HG02885 (cell line): ENCODE data around the gene ILDR1.

ENCODE experiments used
- ATAC-seq: cut with Tn5 transposase; IDR thresholded peaks from one replicate; pipeline ENCODE4 v1.9.1; 2021; ENCODE audit warnings: mild to moderate bottlenecking; ENCODE audit not compliant: unreplicated experiment, poor library complexity

ILDR1 gene

DNA sequence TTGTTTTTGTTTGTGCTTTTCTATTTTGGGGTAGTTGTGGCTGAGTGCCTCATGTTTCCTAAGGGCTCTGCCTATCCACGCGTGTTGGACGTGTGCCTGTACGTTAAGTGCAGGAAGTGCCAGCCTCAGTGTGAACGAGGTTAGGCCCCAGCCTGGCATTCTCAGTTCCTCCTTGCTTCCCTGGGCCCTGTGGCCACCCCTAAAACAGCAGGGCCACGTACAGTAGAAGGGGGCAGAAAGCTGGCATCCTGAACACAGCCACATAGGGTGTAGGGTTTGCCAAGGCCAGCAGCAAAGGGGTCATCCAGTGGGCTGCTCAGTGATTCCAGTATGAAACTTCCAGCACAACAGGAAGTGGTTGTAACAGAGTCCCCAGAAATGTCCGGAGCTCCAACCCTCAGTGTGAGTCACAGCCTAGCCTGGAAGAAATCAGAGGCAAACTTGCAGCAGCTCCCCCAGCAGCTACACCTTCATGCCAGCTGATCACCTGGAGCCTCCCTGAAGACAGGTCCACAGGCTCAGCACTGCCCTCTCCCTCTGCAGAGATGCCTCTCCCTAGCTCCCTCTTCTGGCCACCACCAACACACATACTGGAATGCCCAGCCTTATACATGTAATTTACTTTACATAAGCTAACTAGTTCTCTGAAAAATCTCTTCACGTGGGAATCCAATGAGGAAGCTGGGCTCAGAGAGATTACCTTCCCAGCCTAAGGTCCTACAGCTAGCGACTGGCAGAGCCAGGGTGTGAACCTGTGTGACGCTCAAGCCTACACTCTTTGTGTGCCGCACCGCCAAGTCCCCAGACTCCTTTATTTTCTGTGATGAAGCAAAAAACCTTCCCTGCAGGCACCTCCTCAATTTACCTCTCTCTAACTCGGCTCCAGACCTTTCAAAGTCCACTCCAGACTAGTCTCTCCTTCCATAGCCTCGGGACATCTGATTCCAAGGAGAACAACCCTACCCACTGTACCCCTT lies 26.6 kb downstream of the ILDR1 start:
- ATAC-seq = peak; percentile 29

DNA sequence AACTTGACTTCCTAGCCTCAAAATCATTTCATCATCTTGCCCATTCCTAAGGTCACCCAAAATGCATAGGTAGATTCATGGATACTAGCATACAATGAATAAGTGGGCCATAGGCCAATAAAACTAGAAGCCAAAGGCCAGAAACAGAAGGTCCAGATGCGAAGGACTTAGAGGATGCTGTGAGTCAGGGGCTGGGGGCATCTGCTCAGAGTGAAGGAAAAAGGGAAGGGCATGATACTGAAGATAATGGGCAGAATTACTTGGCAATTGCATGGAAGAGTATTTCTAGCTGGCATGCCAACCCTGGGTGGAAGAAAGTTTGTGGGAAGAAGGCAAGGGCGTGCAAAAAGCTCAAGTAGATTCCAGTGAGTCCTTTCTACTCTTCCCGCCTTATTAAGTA lies 27.5 kb downstream of the ILDR1 start:
- no peak for ATAC-seq

DNA sequence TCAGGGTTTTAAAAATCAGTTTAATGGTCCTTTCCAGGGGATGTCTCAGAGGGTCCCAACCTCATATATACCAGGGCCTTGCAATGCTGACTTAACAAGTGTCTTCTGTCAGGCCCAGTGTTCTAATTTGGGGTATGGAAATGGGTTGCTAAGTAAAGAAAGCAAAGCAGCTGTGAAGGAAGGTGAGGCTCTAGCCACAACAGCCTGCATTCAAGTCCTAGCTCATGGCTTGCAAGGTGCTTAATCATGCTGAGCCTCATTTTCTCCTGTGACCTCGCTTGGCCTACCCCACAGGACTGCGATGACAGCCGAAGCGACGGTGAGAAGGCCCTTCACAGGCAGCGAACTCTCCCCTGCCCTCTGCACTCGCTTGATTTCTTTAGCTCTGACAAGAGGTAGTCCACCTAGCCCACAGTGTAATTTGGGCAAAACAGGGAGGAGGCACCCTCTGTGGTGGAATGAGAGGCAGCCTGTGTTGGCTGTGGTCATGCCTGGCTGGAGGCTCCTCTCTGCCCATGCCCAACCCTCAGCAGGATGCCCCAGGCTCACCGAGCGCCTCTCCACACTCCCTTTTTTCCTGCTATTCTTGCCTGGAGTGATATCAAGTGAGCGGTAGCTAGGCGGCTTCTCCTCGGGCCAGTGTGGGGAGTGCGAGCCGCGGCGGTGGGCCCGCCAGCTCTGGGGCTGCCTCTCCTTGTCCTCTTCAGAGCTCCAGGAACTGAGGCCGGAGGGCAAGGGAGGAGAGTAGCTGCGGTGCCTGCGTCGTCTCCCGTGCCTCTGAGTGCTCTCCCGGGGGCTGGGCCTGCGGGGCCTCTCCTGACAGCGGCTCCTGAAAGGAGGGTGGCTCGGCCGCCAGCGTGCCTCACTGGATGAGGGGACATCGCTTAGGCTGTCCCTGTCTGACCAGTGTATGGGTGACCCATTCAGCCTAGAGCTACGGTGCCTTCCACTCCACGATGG lies 29.2 kb downstream of the ILDR1 start:
- ATAC-seq = peak; percentile 75

DNA sequence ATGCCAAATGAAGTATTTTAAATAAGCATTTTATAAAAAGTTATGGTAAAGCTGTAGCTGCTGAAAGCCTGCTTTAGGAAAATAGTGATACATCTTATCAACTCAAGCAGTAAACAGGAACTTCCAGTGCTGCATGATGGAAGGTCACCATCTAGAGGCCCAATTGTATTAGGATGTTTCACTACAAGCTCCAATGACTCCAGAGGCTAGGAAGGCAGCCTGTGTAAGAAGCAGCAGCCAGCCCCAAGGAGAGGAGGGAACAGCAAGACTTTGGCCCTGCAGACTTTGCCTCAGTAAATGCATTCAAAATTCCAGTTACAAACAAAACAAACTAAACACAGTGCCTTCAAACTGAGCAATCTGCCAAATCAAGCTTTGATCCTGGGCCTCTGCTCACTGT lies 32.1 kb downstream of the ILDR1 start:
- no peak for ATAC-seq

DNA sequence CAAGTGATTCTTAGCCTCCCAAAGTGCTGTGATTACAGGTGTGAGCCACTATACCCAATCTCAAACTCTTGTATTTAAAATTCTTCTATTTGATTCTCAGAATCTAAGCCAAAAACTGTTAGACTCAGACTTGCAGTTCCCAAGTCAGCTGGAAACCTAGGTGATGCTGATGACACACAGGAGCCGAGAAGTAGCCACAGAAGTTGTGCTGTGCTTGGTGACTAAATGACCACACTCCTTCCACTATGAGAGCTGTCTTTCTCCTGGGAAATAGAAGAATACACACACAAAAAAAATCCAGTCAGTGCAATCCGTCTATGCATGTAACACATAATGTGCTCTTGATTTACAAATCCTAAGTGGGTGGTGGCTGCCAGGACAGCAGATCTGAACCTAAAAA lies 33.9 kb downstream of the ILDR1 start:
- no peak for ATAC-seq

DNA sequence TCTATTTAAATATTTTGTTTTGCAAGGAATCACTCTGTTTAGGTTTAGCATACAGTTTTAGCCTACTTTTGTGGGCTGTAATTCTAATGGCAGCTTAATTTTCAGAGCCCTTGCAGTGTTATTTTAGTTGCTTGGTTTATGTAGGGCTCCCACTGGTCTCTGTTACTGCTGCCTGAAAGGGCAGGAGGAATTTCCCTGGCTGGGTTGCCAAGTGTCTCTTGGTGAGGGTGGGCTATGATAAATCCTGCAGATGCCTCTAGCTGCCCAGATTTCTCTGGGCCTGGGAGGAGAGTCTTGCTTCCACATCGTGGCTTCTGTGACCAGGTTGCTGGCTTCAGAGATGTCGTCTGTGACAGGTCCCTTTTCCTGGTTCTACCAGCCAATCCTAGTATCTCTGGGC lies 36.2 kb downstream of the ILDR1 start:
- ATAC-seq = no peak

DNA sequence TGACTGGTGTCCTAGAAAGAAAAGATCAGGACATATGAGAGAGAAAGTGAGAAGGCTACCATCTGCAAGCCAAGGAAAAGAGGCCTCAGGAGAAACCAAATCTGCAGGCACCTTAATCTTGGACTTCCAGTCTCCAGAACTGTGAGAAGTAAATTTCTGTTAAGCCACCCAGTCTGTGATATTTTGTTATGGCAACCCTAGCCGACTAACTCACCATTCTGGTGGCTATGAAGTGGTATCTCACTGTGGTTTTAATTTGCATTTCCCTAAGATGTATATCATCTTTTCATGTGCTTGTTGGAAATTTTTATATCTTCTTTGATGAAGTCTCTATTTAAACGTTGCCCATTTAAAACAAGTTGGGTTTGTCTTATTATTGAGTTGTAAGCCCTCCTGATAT lies 40.6 kb downstream of the ILDR1 start:
- ATAC-seq = no peak

DNA sequence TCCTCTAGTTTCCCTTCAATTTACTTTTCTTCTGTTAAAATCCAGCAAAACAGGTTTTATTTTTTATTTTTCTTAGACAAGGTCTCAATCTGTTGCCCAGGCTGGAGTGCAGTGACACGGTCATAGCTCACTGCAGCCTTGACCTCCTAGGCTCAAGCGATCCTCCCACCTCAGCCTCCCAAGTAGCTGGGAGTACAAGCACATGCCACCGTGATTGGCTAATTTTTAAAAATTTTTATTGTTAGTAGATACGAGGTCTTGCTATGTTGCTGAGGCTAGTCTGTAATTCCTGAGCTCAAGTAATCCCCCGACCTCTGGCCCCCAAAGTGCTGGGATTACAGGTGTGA lies 41.6 kb downstream of the ILDR1 start:
- ATAC-seq = no peak

DNA sequence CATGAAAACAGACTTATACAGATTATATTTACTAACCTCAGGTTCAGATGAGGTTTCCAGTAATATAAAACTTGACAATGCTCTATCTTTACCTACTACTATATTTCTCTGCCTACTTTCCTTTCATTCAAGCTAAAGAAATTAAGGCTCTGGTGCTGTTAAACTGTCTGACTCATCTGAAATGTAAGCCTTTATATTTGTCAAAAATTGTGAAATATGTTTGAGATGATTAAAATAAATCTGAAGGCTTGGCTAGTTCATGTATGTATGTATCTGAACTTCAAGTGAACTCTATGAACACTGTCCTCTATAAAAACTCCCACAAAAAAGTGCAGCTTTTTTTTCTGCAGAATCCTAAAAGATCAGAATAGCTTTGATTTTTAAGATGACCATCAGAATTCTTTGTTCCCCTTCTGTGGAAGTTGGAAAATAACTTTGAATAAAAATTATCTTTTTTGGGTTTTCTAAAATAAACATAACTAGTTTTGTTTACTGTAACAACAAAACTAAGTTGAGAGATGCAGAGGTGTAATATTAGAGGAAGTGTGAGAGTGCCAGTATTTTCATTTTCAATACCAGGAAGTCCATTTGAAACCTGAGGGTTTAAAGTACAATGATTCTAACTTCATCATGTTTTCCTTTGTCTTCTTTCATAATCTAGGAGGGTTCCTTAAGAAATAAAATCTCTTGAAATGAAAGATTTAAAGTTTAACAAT lies 42.2 kb downstream of the ILDR1 start:
- peak; percentile 55 for ATAC-seq

DNA sequence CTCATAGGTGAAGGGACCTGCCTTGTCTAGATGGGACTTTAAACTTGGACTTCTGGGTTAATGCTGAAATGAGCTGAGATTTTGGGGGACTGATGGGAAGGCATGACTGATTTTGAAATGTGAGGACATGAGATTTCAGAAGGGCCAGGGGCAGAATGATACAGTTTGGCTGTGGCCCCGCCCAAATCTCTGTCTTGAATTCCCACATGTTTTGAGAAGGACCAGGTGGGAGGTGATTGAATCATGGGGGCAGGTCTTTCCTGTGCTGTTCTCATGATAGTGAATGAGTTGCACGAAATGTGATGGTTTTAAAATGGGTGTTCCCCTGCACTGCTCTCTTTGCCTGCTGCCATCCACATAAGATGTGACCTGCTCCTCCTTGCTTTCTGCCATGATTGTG lies 42.8 kb downstream of the ILDR1 start:
- no peak for ATAC-seq

DNA sequence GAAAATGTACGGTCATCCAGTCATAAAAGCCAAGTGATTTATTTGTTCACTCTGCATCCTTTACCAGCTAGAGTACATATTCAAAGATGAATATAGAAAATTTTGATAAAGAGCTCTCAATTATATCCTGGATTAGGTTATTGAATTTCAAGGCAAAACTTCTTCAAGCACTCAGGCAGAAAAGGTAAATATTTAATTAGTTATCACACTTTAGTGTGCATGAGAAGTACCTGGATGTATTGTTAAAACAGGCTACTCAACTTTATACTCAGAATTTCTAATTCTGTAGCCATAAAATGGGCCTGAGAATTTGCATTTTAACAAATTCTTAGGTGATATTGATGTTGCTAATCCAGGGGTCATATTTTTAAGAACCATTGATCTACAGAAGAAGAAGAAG lies 45.3 kb downstream of the ILDR1 start:
- no peak for ATAC-seq

DNA sequence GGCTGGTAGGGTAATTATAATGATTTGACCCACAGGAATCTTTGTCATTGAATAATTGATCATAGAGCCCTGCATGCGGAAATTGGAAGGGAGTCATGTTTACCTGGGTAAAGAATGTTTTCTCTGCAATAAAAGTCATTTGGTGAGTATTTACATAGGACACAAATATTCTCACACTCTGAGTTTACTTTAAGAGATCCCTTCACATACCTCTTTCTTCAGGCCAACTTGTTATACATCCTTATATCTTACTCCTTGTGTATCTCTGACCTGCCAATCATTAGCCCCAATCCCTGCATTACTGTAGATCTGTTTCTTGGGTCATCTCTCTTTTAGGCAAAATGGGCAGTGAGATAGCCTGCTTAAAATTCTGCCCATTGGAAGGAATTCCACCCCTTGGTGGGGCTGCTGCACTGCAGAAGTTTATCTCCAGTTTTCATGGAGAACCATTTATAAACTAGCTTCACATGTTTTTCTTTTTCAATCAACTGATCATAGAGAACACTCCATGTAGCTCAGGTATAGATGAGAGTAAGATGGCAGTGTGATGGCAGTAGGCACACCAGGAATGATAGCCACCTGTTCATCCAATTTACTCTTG lies 46.2 kb downstream of the ILDR1 start:
- no peak for ATAC-seq

DNA sequence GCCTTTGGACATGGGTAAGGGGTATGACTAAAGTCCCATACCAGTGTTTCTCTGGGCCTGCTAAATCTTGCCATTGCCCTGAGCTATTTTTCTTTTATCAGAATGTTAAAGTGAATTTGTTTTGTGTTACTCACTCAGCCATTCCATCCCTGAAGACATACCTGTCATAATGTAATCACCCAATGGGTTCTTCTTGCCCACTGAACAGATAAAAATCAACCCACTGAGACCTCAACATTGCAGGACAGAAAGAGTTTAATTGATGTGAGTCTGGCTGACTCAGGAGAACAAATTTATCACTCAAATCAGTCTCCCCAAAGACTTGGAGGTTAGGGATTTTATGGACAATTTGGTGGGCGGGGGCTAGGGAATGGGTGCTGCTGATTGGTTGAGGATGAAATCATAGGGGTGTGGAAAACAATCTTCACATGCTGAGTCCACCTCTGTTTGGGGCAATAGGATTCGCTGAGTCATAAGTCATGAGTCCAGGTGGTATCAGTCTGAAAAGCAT lies 47.4 kb downstream of the ILDR1 start:
- no peak for ATAC-seq

DNA sequence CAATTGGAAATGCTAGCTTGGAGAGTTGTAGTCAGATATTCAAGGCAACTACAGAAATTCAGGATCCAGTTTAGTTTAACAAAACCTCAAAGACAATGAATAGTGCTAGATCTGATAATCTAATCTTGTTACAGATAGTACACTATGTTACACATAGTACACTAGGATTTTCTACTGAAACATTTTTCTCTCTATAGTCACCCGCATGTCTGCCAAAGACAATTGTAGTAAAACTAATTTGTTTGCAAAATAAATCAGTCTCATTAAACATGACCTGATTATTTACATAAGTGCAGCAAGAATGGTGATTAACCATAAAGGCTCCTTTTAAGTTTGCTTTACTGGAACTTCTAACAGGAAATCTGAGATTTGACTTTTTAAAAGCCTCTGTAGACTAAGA lies 52.0 kb downstream of the ILDR1 start:
- ATAC-seq = no peak

DNA sequence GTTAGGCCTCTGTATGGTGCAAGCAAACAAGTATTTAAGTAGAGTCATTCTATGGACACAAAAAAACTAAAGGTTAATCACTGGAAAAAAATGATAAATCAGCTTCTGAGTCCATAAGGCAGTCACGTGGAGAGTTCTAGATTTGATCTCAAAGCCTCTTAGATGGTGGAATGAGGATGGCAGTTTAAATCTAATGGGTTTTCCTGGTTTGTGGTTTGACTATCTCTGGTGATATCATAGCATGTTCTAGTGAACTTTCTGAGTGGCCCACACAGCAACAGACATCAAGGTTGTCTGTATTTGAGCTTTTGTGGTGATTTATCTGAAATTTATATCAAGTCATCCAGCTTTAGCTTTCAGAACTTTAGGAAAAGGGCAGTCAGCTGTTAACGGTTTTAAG lies 52.4 kb downstream of the ILDR1 start:
- no peak for ATAC-seq

DNA sequence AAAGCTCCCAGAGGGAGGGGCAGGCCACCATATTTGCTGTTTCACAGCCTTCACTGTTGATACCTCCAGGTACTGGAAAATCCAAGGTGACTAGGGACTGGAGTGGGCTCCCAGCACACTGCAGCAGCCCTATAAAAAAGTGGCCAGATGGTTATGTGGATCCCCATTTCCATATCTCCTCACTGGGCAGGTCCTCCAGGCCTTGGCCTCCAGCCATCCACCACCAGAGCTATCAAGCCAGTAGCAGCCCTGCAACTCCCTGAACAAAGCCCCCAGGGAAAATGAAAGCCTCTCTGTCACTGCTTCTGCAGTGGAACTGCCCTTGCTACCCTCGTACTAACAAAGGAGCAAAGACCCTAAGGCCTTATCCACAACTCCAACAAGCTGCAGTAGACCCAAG lies 58.4 kb downstream of the ILDR1 start:
- no peak for ATAC-seq

DNA sequence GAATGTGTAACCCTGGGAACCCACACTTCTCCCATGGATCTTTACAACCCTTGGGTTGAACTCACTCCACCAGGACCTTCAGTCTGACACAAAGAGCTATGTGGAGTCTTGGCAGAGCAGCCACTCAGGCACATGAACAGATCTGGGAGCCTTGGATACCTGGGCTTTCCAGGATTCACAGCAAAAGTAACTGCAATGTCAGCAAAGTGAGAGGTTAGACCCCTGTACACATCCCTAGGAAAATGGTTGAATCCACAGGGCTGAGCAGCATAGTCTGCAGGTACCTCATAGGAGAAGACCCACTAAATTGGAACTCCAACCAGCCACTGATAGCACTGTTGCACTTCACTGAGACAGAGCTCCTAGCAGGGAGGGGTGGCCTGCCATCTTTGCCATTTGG lies 59.6 kb downstream of the ILDR1 start:
- ATAC-seq = no peak

DNA sequence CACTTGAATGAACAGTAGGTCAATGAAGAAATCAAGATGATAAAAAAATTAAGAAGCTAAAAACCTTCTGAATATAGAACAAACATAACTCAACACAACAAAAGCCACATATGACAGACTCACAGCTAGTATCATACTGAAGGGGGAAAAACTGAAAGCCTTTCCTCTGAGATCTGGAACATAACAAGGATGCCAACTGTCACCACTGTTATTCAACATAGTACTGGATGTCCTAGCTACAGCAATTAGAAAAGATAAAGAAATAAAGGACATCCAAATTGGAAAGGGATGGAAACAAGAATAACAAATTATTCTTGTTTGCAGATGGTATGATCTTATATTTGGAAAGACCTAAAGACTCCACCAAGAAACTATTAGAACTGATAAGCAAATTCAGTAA lies 60.8 kb downstream of the ILDR1 start:
- no peak for ATAC-seq

DNA sequence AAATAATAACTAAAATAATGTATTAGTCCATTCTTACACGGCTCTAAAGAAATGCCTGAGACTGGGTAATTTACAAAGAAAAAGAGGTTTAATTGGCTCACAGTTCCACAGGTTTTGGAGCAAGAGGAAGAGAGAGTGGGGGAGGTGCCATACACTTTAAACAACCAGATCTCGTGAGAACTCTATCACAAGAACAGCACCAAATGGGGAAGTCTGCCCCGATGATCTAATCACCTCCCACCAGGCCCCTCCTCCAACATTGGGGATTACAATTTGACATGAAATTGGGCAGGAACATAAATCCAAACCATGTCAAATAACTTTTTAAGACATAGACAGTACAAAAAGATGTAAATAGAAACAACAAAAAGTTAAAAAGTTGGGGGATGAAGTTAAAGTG lies 63.2 kb downstream of the ILDR1 start:
- ATAC-seq = no peak
